ENCODE results near the gene GRIN3A.

DNA sequence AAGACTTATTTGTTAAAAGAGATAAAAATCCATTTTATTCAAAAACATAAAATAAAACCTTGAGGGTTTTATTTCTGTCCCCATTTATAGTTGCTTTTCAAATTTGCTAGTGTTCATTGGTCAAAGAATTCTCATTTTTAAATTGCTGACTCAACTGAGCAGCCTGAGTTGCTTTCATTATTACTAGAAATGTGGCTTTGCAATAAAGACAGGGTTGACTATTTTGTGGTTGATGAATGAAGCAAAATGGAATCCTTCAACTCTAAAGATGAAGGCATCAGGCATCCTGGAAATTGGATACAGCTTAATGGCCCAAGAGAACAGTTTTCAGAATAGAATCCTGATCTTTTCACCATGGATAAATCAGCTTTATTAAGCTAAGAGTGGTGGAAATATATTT is 119.7 kb downstream of the GRIN3A start:
- TF ChIP-seq, protein P1, sequence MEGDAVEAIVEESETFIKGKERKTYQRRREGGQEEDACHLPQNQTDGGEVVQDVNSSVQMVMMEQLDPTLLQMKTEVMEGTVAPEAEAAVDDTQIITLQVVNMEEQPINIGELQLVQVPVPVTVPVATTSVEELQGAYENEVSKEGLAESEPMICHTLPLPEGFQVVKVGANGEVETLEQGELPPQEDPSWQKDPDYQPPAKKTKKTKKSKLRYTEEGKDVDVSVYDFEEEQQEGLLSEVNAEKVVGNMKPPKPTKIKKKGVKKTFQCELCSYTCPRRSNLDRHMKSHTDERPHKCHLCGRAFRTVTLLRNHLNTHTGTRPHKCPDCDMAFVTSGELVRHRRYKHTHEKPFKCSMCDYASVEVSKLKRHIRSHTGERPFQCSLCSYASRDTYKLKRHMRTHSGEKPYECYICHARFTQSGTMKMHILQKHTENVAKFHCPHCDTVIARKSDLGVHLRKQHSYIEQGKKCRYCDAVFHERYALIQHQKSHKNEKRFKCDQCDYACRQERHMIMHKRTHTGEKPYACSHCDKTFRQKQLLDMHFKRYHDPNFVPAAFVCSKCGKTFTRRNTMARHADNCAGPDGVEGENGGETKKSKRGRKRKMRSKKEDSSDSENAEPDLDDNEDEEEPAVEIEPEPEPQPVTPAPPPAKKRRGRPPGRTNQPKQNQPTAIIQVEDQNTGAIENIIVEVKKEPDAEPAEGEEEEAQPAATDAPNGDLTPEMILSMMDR (IDR thresholded peaks at IDR 0.05) = no peak
- no peak for TF ChIP-seq POLR2A (IDR thresholded peaks at IDR 0.05)
